OCI-LY1 (cell line): ENCODE results near the gene ZNF469.

Source experiments
- EZH2 ChIP-seq: fragments of 200-600 bp; sonication (generic), shearing (Covaris generic); IDR thresholded peaks from 2 replicates; pipeline ENCODE4 v1.8.0; 2017; ENCODE audit warnings: borderline replicate concordance, mixed run types, mild to moderate bottlenecking, antibody characterized with exemption, low read length, moderate library complexity, mixed read lengths
- TF ChIP-seq, protein P1 (sequence below): fragments of 200-600 bp; sonication (generic), shearing (Covaris generic); IDR thresholded peaks from 2 replicates; pipeline ENCODE4 v1.5.1; 2017; ENCODE audit warnings: mild to moderate bottlenecking, antibody characterized with exemption, low read length, moderate library complexity, mixed read lengths

DNA sequence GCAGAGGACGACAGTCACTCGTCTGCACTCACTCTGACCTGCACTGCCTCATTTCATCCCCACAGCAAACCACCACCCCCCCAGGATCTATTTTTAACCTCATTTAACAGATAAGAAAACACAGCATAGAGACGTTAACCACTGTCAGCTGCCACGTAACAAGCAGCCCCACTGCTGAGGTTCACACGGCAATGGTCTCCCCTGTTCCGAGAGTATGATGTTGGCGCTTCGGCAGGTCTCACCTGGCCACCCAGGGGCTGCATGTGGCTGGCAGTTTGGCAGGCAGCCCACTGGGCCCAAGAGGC lies 16.1 kb downstream of the ZNF469 start:
- TF ChIP-seq, protein P1, sequence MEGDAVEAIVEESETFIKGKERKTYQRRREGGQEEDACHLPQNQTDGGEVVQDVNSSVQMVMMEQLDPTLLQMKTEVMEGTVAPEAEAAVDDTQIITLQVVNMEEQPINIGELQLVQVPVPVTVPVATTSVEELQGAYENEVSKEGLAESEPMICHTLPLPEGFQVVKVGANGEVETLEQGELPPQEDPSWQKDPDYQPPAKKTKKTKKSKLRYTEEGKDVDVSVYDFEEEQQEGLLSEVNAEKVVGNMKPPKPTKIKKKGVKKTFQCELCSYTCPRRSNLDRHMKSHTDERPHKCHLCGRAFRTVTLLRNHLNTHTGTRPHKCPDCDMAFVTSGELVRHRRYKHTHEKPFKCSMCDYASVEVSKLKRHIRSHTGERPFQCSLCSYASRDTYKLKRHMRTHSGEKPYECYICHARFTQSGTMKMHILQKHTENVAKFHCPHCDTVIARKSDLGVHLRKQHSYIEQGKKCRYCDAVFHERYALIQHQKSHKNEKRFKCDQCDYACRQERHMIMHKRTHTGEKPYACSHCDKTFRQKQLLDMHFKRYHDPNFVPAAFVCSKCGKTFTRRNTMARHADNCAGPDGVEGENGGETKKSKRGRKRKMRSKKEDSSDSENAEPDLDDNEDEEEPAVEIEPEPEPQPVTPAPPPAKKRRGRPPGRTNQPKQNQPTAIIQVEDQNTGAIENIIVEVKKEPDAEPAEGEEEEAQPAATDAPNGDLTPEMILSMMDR = no peak
- no peak for TF ChIP-seq EZH2
